ENCODE results near the gene SLC6A8.

DNA sequence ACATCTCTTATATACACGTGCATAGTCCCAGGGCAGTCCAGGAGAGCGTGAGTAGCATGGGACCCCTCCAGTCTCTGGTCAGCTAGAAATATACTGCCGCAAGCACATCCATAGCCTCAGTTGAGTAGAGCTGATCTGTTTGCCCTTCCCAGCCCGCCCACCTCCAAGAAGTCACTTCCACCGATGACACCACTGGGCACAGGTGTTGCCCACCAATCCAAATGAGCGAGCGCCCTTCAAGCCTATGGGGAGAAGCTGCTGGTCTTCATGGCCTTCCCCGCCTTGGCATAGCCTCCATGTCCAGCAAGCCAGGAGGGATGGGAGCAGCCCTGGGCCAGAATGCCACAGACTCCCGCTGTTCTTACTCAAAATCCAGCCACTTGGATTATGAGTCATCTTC, 30.6 kb upstream of the SLC6A8 start:
- TF ChIP-seq EZH2 (IDR thresholded peaks at IDR 0.05; ENCODE audit: low read length, unreplicated experiment) (no peak), CTCF (conservative IDR thresholded peaks at IDR 0.05; ENCODE audit: low read depth, low read length) (no peak), EZH2phosphoT487 (IDR thresholded peaks at IDR 0.05; ENCODE audit: borderline replicate concordance, low read length) (no peak)
